Measurements from ENCODE around the gene TRIM63.

The TRIM63 gene

GRCh38 chr1:26034504-26035202, 32.8 kb downstream of the TRIM63 start:
- no peak for DNase-seq (ENCODE audit: low read depth)

GRCh38 chr1:26032656-26033357, 34.6 kb downstream of the TRIM63 start:
- no peak for DNase-seq (ENCODE audit: low read depth)

- DNase-seq (ENCODE audit: low read depth), result no peak
Measured at GRCh38 chr1:26031611-26032220, 35.7 kb downstream of the TRIM63 start.

- DNase-seq (ENCODE audit: low read depth), result no peak
Measured at GRCh38 chr1:26031196-26031595, 36.2 kb downstream of the TRIM63 start.

GRCh38 chr1:26029864-26030481, 37.5 kb downstream of the TRIM63 start:
- no peak for DNase-seq (ENCODE audit: low read depth)

GRCh38 chr1:26029054-26029863, 38.2 kb downstream of the TRIM63 start:
- no peak for DNase-seq (ENCODE audit: low read depth)

- no peak for DNase-seq (ENCODE audit: low read depth)
Measured at GRCh38 chr1:26028490-26028980, 38.9 kb downstream of the TRIM63 start.

GRCh38 chr1:26027716-26028489, 39.5 kb downstream of the TRIM63 start:
- DNase-seq (ENCODE audit: low read depth), result no peak

GRCh38 chr1:26025517-26025916, 41.9 kb downstream of the TRIM63 start:
- no peak for DNase-seq (ENCODE audit: low read depth)

- DNase-seq (ENCODE audit: low read depth), result no peak
Measured at GRCh38 chr1:26025060-26025459, 42.4 kb downstream of the TRIM63 start.

GRCh38 chr1:26023826-26024225, 43.6 kb downstream of the TRIM63 start:
- no peak for DNase-seq (ENCODE audit: low read depth)

GRCh38 chr1:26023009-26023408, 44.4 kb downstream of the TRIM63 start:
- no peak for DNase-seq (ENCODE audit: low read depth)

- no peak for DNase-seq (ENCODE audit: low read depth)
Measured at GRCh38 chr1:26022404-26022779, 45.0 kb downstream of the TRIM63 start.

GRCh38 chr1:26021647-26022403, 45.6 kb downstream of the TRIM63 start, which contains the start of gene EXTL1:
EXTL1 (plus strand) TSS chr1:26021775; CDS start chr1:26022647, 872 bp downstream.
- no peak for DNase-seq (ENCODE audit: low read depth)

- no peak for DNase-seq (ENCODE audit: low read depth)
Measured at GRCh38 chr1:26020941-26021646, 46.3 kb downstream of the TRIM63 start.

- DNase-seq (ENCODE audit: low read depth), result no peak
Measured at GRCh38 chr1:26020330-26020768, 47.1 kb downstream of the TRIM63 start.

GRCh38 chr1:26019641-26020315, 47.7 kb downstream of the TRIM63 start:
- DNase-seq (ENCODE audit: low read depth), result no peak

- no peak for DNase-seq (ENCODE audit: low read depth)
Measured at GRCh38 chr1:26017606-26018005, 49.8 kb downstream of the TRIM63 start.

All from T follicular helper cell (primary cell).